Mucosa of gallbladder (tissue), 1 donor: ENCODE measurements around the gene PNMA5. TPM values are rescaled to one million over a fixed set of nuclear protein-coding genes. Genes with fewer than 3 reads are reported as not detected.

ENCODE experiments used
- DNase-seq: peaks from one replicate; pipeline ENCODE4 v3.0.0-alpha.2; 2020; ENCODE audit warnings: low spot score
- total RNA-seq: library from RNA; stranded (reverse); gene quantifications from one replicate; pipeline ENCODE4 v1.2.1, GENCODE V29; 2021
- donor health status: DM: no; HTN: no; CAD: no.

PNMA5 gene
- total RNA-seq, 1 donor from 2014 or later: not detected

GRCh38 chrX:152958524-152959465 is 35.1 kb downstream of the PNMA5 start:
- peak; percentile 93 for DNase-seq

- DNase-seq: no peak
Observed at GRCh38 chrX:152958047-152958446, 35.9 kb downstream of the PNMA5 start.

- no peak for DNase-seq
Observed at GRCh38 chrX:152950786-152951185, 43.1 kb downstream of the PNMA5 start.

GRCh38 chrX:152949114-152949513 is 44.8 kb downstream of the PNMA5 start:
- DNase-seq: no peak

GRCh38 chrX:152946681-152947080 is 47.2 kb downstream of the PNMA5 start:
- no peak for DNase-seq

GRCh38 chrX:152945021-152945979 is 48.6 kb downstream of the PNMA5 start:
- no peak for DNase-seq

- no peak for DNase-seq
Observed at GRCh38 chrX:152943826-152944225, 50.1 kb downstream of the PNMA5 start.

GRCh38 chrX:152942077-152942442 is 51.9 kb downstream of the PNMA5 start:
- DNase-seq: no peak

GRCh38 chrX:152941328-152942076 is 52.4 kb downstream of the PNMA5 start:
- DNase-seq: peak; percentile 93

Other genes starting within 250 kb of the PNMA5 start
- gene MAGEA2, start 240.3 kb downstream of the PNMA5 start, total RNA-seq: not detected
- gene CSAG3, start 234.9 kb downstream of the PNMA5 start, total RNA-seq: not detected
- 0.26 TPM for gene MAGEA6, start 224.4 kb downstream of the PNMA5 start, total RNA-seq
- 44.3 TPM for gene CETN2, start 163.4 kb downstream of the PNMA5 start, total RNA-seq
- 32.4 TPM for gene NSDHL, start 163.1 kb downstream of the PNMA5 start, total RNA-seq
- 16.5 TPM for gene ZNF185, start 96.0 kb downstream of the PNMA5 start, total RNA-seq
- gene PNMA3, start 62.4 kb upstream of the PNMA5 start, total RNA-seq: 0.32 TPM
- gene PNMA6A, start 78.3 kb upstream of the PNMA5 start, total RNA-seq: 0.98 TPM
- gene MAGEA1, start 185.2 kb upstream of the PNMA5 start, total RNA-seq: not detected